HG03159 (cell line): ENCODE measurements around the gene SHISA9.
"Not testable (repeated sequence)": the region's sequence is repeated elsewhere in the genome, so short reads cannot be mapped to it uniquely, and the experiment has no call there.

Source experiments
- ATAC-seq: cut with Tn5 transposase; IDR thresholded peaks from one replicate; pipeline ENCODE4 v1.9.1; 2021; ENCODE audit warnings: mild to moderate bottlenecking, moderate library complexity; ENCODE audit not compliant: unreplicated experiment

SHISA9 gene

GRCh38 chr16:12901597-12902461 lies at the start of gene SHISA9:
Gene SHISA9 (plus strand): TSS chr16:12901598.
- ATAC-seq, result no peak

GRCh38 chr16:12853972-12854371 lies 47.4 kb upstream of the SHISA9 start:
- ATAC-seq, result no peak

GRCh38 chr16:12857435-12857834 lies 44.0 kb upstream of the SHISA9 start:
- not testable (repeated sequence) for ATAC-seq

GRCh38 chr16:12862327-12862726 lies 39.1 kb upstream of the SHISA9 start:
- ATAC-seq, result no peak

DNA sequence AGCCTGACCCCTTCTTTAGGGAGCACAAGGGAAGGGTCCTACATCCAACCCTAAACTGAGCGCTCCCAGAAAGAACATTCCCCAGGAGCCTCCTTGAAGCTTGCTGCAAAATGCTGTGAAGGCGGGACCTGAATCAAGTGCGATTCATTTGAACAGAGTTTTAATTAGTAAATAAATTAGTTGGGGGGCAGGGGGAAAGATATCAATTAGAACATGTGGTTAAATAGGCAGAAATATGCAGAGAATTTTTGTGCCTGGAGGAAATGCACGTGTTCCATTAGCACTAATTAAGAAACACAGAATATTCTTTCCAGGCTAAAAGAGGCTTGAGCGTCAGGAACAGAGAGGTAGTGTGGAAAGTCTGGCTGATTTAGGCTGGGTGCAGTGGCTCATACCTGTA lies 38.5 kb upstream of the SHISA9 start:
- no peak for ATAC-seq

DNA sequence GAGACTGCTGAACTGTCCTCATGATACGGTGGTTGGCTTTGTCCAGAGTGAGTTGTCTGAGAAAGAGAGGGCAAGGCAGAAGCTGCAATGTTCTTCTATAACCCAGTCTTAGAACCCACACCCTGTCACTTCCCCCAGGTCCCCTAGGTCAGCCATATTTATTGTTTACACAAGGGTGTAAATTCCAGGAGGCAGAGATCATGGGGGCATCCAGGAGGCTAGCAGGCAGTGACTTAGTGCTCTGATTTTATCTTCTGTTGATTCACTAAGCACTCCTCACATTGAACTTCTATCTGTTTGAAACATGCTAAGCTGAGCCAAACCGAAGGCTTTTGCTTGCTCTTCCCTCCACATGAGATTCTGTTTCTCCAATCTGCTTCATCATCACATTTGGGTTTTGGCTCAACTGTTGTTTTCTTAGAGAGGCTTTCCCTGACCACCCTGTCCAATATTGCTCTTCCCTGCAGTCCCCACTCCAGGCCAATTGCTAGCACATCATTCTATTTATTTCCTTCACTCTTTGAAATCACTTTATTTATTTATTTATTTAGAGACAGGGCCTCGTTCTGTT lies 34.3 kb upstream of the SHISA9 start:
- no peak for ATAC-seq

DNA sequence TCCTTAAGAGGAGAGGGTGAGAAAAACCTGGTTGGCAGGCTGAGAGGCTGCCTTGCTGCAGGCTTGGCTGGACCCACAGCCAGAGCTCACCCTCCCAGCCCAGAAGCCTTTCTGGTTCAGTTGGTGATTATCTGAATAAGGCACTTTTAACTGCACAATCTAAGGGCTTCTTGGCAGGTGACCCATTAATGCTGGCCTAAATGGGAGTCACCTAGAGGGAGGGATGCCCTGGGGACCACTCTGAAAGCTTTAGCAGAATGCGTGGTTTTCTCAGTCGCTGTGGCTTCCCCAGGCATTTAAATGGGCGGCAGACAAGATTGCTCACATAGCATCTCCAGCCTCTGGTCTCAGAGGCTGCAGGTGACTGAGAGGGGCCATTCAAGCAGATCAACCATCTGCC lies 33.2 kb upstream of the SHISA9 start:
- no peak for ATAC-seq

DNA sequence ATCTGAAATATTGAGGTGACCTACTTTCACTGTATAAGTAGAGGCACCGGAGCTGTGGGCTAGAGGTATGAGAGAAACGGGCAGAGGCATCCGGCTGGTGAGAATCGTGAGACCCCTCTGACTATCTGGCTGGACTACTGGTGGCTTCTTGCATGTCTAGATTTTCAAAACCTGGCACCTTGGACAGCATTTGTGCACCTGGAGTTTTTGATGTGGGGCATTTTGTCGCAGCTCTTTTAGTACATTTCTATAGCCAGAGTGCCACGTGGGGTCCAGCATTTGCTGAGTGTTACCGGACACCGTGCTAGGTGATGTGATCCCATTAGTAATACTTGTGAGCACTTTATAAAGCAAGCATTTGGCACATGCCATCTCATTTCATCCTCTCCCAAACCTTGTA lies 32.6 kb upstream of the SHISA9 start:
- ATAC-seq, result no peak

GRCh38 chr16:12869698-12870427 lies 31.5 kb upstream of the SHISA9 start:
- no peak for ATAC-seq

DNA sequence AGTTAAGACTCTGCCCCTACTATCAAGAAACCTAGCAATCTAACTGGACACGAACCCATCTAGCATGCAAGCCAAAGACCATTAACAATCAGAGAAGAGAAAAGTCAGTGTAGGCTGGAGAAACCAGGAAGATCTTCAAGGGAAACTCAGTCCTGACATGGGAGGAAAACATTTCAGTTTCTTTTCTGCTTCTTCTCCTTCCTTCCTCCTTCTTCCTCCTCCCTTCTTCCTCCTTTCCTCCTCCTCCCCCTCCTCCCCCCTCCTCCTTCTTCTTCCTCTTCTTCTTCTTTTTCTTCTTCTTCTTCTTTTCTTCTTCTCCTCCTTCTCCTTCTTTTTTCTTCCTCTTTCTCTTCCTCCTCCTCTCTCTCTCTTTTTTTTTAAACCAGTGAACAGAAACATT lies 29.6 kb upstream of the SHISA9 start:
- ATAC-seq, result no peak

DNA sequence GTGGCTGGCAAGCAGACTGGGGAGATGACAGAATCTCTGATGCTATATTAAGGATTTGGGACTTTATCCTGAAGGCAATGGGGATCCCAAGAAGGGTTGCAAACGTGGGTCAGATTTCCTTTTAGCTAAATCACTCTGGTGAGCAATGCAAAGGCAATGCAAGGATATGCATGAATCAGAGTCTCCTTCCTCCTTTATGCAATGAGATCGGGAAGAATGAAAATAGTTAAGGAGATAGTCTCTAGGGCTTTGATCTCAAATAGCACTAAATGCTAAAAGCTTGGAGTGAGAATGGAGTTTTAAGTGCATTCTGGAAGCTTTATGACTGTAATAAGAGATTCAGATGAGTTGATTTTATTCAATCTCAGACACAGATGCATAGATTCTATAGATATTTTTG lies 27.2 kb upstream of the SHISA9 start:
- no peak for ATAC-seq

GRCh38 chr16:12876778-12877177 lies 24.6 kb upstream of the SHISA9 start:
- no peak for ATAC-seq

DNA sequence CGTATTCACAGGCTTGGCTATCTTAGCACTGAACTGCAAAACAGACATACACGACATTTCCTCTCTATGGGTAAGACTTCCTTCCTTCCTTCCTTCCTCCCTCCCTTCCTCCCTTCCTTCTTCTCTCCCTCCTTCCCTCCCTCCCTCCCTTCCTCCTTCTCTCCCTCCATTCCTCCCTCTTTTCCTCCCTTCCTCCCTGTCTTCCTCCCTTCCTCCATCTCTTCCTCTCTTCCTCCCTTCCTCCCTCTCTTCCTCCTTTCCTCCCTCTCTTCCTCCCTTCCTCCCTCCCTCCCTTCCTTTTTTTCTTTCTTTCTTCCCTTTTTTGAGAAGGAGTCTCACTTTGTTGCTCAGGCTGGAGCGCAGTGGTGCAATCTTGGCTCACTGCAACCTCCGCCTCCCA lies 22.4 kb upstream of the SHISA9 start:
- no peak for ATAC-seq

- ATAC-seq, result no peak
Measured at GRCh38 chr16:12879812-12880211, 21.6 kb upstream of the SHISA9 start.

DNA sequence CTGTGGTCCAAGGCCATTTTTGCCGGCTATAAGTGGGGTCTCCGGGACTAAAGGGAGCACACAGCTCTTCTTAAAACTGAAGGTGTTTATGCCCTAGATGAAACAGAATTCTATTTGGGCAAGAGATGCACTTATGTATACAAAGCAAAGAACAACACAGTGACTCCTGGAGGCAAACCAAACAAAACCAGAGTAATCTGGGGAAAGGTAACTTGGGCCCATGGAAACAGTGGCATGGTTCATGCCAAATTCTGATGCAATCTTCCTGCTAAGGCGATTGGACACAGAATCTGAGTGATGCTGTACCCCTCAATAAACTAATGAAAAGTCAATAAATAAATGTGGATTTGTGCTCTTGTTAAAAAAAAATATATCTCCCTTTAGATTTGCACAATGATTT lies 20.2 kb upstream of the SHISA9 start:
- no peak for ATAC-seq

GRCh38 chr16:12881740-12882139 lies 19.7 kb upstream of the SHISA9 start:
- ATAC-seq, result no peak

GRCh38 chr16:12885742-12886141 lies 15.7 kb upstream of the SHISA9 start:
- ATAC-seq, result no peak

DNA sequence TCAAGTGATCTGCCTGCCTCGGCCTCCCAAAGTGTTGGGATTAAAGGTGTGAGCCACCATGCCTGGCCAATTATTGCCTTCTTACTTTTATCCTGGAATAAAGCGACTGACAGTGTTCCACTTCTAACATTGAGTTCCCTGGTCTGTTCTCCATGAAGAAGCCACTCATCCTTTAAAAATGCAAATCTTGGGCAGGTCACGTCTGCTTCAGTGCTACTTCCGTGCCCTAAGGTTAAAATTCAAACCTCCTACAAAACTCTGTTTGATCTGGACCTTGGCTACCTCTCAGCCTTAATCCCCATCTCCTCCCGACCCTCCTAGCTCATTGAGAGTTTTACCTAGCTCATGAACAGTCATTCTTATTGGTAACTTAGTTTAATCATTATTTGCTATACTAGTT lies 9.6 kb upstream of the SHISA9 start:
- no peak for ATAC-seq

DNA sequence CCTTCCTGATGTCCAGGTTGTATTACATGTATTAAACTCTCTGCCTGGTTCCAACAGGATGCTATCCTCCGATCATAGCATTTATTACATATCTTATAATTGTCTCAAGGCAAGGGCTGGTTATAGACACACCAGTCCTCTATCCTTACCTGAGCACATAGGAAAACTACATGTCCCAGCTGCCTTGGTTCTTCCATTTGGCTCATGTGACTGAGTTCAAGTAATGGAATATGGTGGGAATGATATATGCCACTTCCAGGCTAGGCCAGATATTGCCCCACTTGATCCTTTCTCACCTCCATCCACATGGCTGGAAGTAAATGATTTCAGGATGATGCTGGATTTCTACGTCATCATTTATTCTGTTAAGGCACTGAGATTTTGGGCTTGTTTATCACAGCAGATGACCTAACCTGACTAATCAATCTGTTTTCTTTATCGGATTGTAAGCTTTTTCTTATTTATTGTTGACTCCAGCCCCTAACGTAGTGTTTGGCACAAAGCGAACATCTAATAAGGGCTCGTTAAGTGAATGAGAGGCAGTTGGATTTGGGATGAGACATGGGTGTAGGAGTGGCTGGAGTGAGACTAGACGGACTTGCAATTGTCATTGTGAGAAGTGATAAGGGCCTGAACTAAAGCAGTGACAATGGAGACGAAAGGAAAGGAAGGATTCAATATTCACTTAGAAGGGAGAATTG lies 8.2 kb upstream of the SHISA9 start:
- no peak for ATAC-seq

- no peak for ATAC-seq
Measured at GRCh38 chr16:12896562-12896961, 4.8 kb upstream of the SHISA9 start.

DNA sequence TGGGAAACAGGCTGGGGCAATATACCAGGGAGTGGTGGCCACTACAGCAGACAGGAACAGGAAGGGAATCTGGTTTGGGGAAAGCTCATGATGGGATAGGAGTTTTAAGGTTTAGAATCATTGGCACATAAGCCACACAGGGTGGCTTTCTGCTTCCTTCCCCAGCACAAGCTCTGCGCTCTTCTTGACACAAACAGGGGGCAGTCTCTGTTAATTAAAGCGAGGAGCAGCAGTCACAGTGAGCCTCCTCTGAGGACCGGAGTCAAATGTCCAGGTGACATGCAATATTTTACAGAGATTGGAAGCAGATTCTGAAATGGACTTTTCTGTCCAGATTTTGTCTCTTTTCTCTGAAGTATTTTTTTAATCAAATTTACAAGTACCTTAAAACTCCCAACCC lies 2.8 kb upstream of the SHISA9 start:
- ATAC-seq, result no peak
